HepG2 (cell line): ENCODE results near the gene GRAMD4. TPM values are rescaled to one million over a fixed set of nuclear protein-coding genes. Genes with fewer than 3 reads are reported as not detected.

Experiments
- HOXA7 ChIP-seq: sonication (generic); formaldehyde crosslinking; IDR thresholded peaks from 2 replicates; pipeline ENCODE4 v1.8.1; 2022; ENCODE audit warnings: mild to moderate bottlenecking, missing genetic modification reagents, moderate library complexity
- MYC ChIP-seq: sonication (generic); formaldehyde crosslinking; IDR thresholded peaks from 2 replicates; pipeline ENCODE4 v1.9.0; 2021; ENCODE audit warnings: missing genetic modification reagents, borderline replicate concordance
- ZNF264 ChIP-seq: sonication (generic); formaldehyde crosslinking; IDR thresholded peaks from 2 replicates; pipeline ENCODE4 v1.4.0; 2020; ENCODE audit warnings: missing genetic modification reagents
- ZNF407 ChIP-seq: sonication (generic); formaldehyde crosslinking; IDR thresholded peaks from one replicate; pipeline ENCODE4 v1.5.1; 2020; ENCODE audit warnings: mild to moderate bottlenecking, missing genetic modification reagents; ENCODE audit errors: not compliant biosample characterization
- ZNF766 ChIP-seq: sonication (generic); formaldehyde crosslinking; IDR thresholded peaks from 2 replicates; pipeline ENCODE4 v1.5.0; 2020; ENCODE audit warnings: missing genetic modification reagents, borderline replicate concordance
- polyA plus RNA-seq, 8 experiments: library from polyadenylated mRNA; depleted of rRNA in 3 of 8; stranded (reverse) in 7 of 8; unstranded in 1 of 8; fragments of >200 nt; fragmentation: Illumina TruSeq in 4 of 8; extraction: Trizol in 4 of 8; gene quantifications; 2 replicates each; pipeline versions ENCODE4 v1.2.1 to v1.2.3, GENCODE V29; 2011 to 2016; ENCODE audit warnings: low read depth in 4 of 8, missing spikeins in 1 of 8, mixed read lengths in 1 of 8; ENCODE audit not compliant: insufficient read depth in 1 of 8
- total RNA-seq, 5 experiments: library from RNA; depleted of rRNA; stranded (reverse); fragments of >200 nt; fragmentation: Illumina TruSeq; extraction: Trizol; gene quantifications; 2 replicates each; pipeline ENCODE4 v1.2.3, GENCODE V29; 2016; ENCODE audit warnings: low read depth in 1 of 5

GRAMD4 gene
- total and polyA plus RNA-seq, 2 of the 13 experiments (the other 11 are each of a cell fraction or from before 2014, with no cell fraction given): 15.2 to 15.7 TPM

- TF ChIP-seq ZNF407: no peak
- TF ChIP-seq ZNF766: no peak
- no peak for TF ChIP-seq HOXA7 (CRISPR knock-in tag)
- TF ChIP-seq ZNF264 (CRISPR knock-in tag): no peak
- 0 out of 2 replicates have a peak, but pooled peaks have one; percentile 1 for TF ChIP-seq MYC (CRISPR knock-in tag)
These were observed 45.7 kb upstream of the GRAMD4 start (continued) for GRCh38 chr22:46574438-46574992.
